ENCODE measurements around the gene WASF3. TPM values are rescaled to one million over a fixed set of nuclear protein-coding genes. Genes with fewer than 3 reads are reported as not detected.

The WASF3 gene
- total RNA-seq, 1 donor from 2014 or later, result 14.3 TPM

GRCh38 chr13:26599403-26599802 lies 41.9 kb downstream of the WASF3 start:
- Histone ChIP-seq H3K4me1 (no peaks in the 10 kb centered on the region), H3K4me3 (no peak overlapping the region), H3K36me3 (no peaks in the 10 kb centered on the region), H3K27me3 (no peaks in the 10 kb centered on the region), H3K27ac (no peak overlapping the region), H3K9me3 (peaks cover 7 to 19% of the 10 kb centered on the region in 2 donors)
- intact Hi-C loops (cut with DNase I), result no loop called here
- DNase-seq (ENCODE audit: low spot score in 2 of 2), result no peak
- no peak for TF ChIP-seq CTCF (IDR thresholded peaks at IDR 0.05)

GRCh38 chr13:26599860-26600259 lies 42.4 kb downstream of the WASF3 start:
- intact Hi-C loops (cut with DNase I), result no loop called here
- H3K27ac ChIP-seq, result no peak overlapping the region
- DNase-seq (ENCODE audit: low spot score in 2 of 2), result no peak

GRCh38 chr13:26600343-26600742 lies 42.9 kb downstream of the WASF3 start:
- TF ChIP-seq CTCF (IDR thresholded peaks at IDR 0.05), result no peak
- H3K27me3 ChIP-seq, result no peaks in the 10 kb centered on the region
- no peak for DNase-seq (ENCODE audit: low spot score in 2 of 2)
- H3K36me3 ChIP-seq, result no peaks in the 10 kb centered on the region
- no peak overlapping the region for H3K27ac ChIP-seq
- no peak overlapping the region for H3K4me3 ChIP-seq
- H3K9me3 ChIP-seq, result peaks cover 7 to 17% of the 10 kb centered on the region in 2 donors
- H3K4me1 ChIP-seq, result peaks cover 0 to 6% of the 10 kb centered on the region in 2 donors
- intact Hi-C loops (cut with DNase I), result no loop called here

More at GRCh38 chr13:26599860-26600259, 42.4 kb downstream of the WASF3 start:
- H3K9me3 ChIP-seq, result peaks cover 7 to 19% of the 10 kb centered on the region in 2 donors
- no peaks in the 10 kb centered on the region for H3K36me3 ChIP-seq
- TF ChIP-seq CTCF (IDR thresholded peaks at IDR 0.05), result no peak
- H3K27me3 ChIP-seq, result no peaks in the 10 kb centered on the region
- no peak overlapping the region for H3K4me3 ChIP-seq
- H3K4me1 ChIP-seq, result peaks cover 0 to 2% of the 10 kb centered on the region in 2 donors

- peaks cover 5 to 6% of the 10 kb centered on the region in 2 donors for H3K9me3 ChIP-seq
- peaks cover 0 to 8% of the 10 kb centered on the region in 2 donors for H3K4me1 ChIP-seq
- no peak overlapping the region for H3K4me3 ChIP-seq
- DNase-seq (ENCODE audit: low spot score in 2 of 2), result no peak
- H3K36me3 ChIP-seq, result no peaks in the 10 kb centered on the region
- no peak for TF ChIP-seq CTCF (IDR thresholded peaks at IDR 0.05)
- H3K27ac ChIP-seq, result no peak overlapping the region
- no peaks in the 10 kb centered on the region for H3K27me3 ChIP-seq
- intact Hi-C loops (cut with DNase I), result no loop called here
These were observed 44.2 kb downstream of the WASF3 start for GRCh38 chr13:26601669-26602068.

GRCh38 chr13:26602783-26603182 lies 45.3 kb downstream of the WASF3 start:
- H3K4me1 ChIP-seq, result peaks cover 0 to 8% of the 10 kb centered on the region in 2 donors
- intact Hi-C loops (cut with DNase I), result no loop called here

More at GRCh38 chr13:26602783-26603182, 45.3 kb downstream of the WASF3 start:
- no peaks in the 10 kb centered on the region for H3K9me3 ChIP-seq
- TF ChIP-seq CTCF (IDR thresholded peaks at IDR 0.05), result no peak
- H3K4me3 ChIP-seq, result no peak overlapping the region
- no peak overlapping the region for H3K27ac ChIP-seq
- H3K27me3 ChIP-seq, result no peaks in the 10 kb centered on the region
- no peak for DNase-seq (ENCODE audit: low spot score in 2 of 2)
- no peaks in the 10 kb centered on the region for H3K36me3 ChIP-seq
